ENCODE data around the gene SLC24A3.

DNA sequence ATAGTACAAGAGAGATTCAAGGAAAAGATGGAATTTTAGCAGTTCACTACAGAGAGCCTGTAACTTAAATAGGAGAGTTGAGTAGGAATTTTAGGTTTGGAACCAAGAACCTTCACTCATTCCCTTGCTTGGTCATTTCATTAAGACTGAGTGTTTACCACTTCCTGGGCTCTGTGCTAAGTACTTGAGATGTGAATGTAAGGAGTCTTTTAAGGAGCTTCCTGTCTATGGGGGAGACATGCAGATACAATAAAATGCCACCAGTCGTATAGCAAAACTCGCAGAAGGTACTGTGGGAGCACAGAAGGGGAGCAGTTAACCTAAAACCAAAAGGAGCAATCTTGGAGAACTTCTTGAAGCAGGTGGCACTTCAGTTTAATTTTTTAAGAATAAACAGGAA lies 204.2 kb downstream of the SLC24A3 start:
- no peak for TF ChIP-seq POLR2A (IDR thresholded peaks at IDR 0.05)
- TF ChIP-seq, protein P1, sequence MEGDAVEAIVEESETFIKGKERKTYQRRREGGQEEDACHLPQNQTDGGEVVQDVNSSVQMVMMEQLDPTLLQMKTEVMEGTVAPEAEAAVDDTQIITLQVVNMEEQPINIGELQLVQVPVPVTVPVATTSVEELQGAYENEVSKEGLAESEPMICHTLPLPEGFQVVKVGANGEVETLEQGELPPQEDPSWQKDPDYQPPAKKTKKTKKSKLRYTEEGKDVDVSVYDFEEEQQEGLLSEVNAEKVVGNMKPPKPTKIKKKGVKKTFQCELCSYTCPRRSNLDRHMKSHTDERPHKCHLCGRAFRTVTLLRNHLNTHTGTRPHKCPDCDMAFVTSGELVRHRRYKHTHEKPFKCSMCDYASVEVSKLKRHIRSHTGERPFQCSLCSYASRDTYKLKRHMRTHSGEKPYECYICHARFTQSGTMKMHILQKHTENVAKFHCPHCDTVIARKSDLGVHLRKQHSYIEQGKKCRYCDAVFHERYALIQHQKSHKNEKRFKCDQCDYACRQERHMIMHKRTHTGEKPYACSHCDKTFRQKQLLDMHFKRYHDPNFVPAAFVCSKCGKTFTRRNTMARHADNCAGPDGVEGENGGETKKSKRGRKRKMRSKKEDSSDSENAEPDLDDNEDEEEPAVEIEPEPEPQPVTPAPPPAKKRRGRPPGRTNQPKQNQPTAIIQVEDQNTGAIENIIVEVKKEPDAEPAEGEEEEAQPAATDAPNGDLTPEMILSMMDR (IDR thresholded peaks at IDR 0.05), result no peak

All from heart left ventricle (tissue), 13 donors.